M059J (cell line): ENCODE data around the gene DLGAP1. TPM values are rescaled to one million over a fixed set of nuclear protein-coding genes. Genes with fewer than 3 reads are reported as not detected.
A peak's percentile ranks its signal among the peaks of the same experiment; 100 is the strongest.

Source experiments
- DNase-seq: peaks from one replicate; pipeline ENCODE4 v3.0.0-alpha.2; 2012; ENCODE audit warnings: low read depth
- total RNA-seq: library from RNA; depleted of rRNA; stranded (reverse); fragments of >200 nt; shearing (Covaris generic); gene quantifications from 2 replicates; pipeline ENCODE4 v1.2.3, GENCODE V29; 2014

DLGAP1 gene
- total RNA-seq, 1 experiment from 2014 or later = not detected

DNA sequence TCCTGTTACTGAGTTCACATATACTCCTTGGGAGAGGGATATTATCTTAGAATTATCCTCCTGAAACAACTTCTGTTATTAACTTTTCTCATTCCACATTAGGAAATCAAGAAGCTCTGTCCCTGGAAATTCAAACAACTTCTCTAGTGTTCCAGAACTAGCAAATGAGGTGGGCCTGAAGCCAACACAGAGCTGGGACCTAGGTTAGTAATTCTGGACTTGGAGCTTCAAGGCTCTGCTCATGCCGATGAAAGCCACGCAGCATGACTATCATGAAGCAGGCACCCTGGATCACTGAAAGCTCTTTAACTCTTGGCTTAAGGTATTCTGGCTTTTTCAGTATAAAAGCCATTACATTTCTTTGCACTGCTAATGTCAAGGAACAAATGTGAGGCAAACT is 762.4 kb downstream of the DLGAP1 start:
- no peak for DNase-seq

DNA sequence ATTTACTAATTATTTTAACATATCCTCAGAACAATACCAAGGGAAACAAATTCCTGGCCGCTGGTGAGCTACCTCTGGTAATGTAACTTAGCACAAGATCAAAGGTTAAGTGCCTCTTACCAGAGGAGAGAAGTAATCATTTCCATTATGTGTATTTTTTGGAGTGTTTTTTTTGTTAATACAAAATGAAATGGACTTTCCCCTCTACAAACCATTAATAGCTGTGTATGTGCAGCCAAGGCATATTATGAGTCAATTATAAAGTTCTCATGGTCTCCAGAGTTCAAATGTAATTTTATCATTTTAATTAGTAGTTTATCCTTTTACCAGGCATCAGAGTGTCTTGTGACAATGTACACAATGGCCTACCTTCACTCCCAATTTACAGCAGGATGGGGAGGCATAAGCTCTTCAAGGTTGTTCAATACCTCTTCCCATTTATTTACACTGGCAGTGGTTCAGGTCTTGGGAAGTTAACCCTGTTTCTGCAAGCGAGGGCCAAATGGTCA is 762.9 kb downstream of the DLGAP1 start:
- DNase-seq = no peak

DNA sequence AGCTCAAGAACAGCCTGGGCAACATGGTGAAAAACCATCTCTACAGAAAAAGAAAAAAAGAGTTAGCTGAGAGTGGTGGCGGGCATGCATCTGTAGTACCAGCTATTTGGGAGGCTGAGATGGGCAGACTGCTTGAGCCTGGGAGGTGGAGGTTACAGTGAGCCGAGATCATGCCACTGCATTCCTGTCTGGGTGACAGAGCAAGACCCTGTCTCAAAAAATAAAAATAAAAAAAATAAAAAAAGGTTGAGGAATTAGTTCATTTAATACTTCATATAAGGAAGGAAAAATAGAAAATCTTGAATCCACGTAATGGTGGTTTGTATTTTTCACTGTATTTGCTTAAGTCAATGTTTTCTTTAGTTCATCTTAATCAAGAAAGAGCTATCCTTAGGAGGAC is 763.4 kb downstream of the DLGAP1 start:
- DNase-seq = no peak

DNA sequence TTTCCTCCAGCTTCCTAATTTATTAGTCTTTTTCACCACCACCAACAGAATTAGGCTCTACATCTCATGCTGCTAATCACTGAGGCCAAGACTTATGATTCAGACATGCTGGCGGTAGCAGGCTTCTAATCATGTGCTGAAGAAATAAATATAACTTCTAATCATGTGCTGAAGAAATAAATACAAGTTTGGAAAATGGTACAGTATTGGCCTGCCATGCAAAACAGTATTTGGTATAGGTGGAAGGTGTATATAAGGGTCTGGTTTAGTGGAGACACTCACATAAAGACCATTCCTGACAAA is 764.4 kb downstream of the DLGAP1 start:
- no peak for DNase-seq

DNA sequence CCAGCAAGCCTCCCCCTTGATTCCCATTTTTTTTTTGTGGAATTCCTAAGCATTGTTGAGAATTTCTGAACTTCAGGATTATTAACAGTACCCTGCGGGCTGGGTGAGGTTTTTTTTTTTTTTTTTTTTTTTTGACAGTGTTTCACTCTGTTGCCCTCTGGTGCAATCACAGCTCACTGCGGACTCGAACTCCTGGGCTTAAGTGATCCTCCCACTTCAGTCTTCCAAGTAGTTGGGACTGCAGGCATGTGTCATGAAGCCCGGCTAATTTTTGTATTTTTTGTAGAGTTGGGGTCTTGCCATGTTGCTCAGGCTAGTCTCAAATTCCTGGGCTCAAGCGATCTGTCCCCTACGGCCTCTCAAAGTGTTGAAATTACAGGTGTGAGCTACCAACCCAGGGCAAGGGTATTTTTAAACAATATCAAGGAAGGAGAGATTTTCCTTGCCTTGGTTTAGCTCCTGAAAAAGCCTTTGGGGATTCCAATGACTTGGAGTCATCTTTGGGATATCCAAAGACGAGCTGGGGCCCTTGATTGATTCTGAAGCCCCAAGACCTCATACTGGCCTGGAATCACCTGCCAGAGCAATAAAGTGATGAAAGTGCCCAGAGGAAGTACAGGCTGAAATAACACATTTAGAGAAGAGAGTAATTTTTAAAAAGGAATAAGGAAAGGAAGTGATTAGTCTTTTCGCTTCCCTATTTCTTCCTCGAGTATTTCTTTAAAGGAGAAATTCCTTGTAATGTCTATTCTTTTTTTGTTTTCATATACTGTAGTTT is 764.9 kb downstream of the DLGAP1 start:
- DNase-seq = no peak

DNA sequence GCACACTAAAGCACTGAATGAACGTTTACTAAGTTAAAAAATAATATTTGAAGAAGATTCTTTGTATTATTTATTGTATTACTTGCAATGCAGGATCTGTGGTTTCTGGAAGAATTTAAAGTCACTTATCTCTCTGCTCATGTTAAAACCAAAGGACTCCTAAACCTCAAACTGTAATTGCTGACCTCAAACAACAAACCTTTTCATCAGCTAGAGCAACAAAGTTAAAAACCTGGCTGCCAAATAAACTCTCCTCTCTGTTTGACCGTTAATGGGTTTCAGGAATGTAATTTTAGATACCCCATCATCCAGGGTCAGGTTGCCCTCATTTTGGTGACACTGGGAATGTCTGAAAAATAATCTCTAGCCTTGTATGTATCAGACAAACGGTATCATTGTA is 766.0 kb downstream of the DLGAP1 start:
- DNase-seq = peak; percentile 70

DNA sequence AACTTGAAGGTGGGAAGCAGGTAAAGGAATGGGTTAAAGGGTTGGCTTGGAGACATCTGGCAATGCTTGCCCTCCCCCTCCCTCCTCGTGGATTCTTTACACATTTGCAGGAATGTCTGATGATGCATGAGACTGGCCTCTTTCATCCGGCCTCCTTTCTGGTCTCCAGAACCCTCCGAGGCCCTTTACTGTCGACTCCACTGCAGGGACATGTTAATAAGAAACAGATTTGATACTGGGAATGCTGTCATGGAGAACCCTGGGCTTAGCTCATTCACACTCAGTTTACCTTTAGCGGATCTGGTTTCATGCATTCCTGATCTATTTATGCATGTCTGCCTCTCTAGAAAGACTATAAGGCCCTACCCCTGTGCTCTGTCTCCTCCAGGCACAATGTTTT is 766.4 kb downstream of the DLGAP1 start:
- DNase-seq = peak; percentile 89

DNA sequence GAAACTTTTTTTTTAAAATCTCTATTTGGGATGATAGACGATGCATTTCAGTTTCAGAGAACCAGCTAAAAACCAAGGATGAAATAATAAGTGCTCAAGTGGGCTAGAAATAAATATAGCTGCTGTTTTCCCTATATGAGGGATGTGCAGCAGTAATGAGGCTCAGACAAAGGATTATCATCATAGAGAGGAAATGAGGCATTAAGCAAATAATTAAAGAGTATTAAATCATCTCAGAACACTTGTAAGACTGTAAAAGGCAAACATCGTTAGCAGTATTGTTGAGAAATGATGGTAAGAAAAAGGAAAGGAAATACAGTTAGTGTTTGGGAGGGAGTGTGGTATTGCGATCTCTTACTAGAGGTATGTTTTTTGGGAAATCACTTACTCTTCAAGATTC is 771.6 kb downstream of the DLGAP1 start:
- DNase-seq = no peak

DNA sequence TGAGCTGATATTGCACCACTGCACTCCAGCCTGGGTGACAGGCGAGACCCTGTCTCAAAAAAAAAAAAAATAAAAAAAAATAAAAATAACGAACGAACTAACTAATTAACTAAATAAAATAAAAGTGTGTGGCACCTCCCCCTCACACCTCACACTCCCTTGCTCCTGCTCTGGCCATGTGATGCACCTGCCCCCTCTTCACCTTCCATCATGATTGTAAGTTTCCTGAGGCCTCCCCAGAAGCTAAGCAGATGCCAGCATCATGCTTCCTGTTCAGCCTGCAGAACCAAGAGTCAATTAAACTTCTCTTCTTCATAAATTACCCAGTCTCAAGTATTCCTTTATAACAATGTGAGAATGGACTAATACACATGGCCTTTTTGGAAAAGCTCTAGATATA is 773.0 kb downstream of the DLGAP1 start:
- DNase-seq = no peak

DNA sequence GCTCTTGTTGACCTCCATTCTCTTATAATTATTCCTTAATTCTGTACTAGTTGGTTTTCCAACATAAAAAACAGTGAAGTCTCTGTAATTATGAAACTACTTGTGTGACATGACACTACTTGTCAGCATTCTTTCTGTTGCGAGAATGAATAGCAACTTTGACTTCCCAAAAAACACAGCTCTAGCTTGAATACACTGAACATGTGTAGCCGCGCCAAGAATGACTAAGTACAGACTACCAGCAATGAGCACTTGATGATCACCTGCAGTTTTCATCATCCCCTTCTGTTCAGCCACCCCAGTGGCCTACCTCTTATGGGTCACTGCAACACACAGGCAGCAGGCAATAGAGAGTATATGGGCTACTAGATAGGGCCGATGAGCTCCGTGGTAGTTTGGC is 775.9 kb downstream of the DLGAP1 start:
- DNase-seq = no peak

DNA sequence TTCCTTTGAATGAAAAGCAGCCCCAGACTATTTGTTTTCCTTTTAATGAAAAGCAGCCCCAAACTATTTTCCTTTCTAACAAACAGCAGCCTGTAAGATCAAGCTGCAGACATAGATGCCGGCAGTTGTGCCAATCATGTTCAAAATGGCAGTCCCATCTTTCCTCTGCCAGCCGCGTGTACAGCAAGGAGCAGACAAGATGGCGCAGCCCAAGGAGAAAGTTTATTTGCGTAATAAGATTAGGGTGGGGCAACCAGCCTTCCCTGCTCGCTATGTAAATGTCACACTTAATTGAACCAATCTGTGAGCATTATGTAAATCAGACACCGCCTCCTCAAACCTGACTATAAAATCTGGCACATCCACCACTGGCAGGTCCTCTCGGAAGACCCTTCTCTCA is 779.1 kb downstream of the DLGAP1 start:
- DNase-seq = no peak

DNA sequence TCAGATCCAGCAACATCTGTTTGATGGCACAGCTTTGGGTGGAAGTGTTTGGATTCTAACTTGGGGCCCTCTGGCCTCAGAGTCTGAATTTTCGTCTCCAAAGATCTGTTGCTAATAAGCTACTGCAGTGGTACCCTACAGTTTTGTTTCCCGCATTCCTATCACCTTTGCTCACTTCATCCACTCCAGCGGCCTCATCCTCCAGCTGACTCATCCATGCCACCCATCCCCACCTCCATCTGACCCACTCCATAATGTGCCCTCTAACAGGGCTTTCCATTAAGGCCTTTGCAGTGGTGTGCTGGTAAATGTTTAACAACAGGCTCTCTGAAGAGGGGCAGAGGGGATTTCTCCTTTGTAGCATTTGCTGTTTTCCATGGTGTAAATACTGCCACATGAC is 779.7 kb downstream of the DLGAP1 start:
- peak; percentile 68 for DNase-seq

DNA sequence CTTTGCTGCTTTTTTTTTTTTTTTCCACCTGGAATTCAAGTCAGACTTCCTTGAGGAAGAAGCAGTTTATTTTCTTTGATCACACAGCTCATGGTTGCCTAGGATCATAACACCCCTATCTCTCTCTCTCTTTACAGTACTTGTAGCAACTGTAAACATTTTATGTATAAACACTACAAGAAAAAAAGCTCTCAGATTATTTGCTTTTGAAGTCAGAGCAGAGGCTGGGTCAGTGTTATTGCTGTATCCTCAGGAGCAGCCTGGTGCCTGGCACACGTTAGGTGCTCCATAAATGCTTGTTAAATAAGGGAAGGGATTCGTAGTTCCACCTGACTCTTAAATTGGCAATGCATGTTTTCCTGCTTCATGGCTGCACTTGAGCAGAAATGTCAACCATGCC is 783.9 kb downstream of the DLGAP1 start:
- DNase-seq = no peak

DNA sequence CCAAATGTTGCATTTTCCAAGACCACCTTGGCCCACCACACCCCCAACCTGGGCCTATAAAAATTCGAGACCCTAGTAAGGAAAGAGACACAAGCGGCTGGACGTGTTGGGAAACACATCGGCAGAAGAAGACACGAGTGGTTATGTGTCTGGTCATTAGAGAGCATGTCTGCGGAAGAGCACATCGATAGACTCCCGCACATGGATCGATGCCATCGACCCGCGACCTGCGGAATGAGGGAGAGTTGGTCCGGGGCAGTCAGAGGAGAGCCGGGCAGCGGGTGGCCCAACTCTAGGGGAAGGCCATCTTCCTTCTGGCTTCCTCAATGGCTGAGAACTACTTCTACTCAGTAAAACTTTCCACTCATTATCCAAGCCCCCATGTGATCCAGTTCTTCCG is 785.7 kb downstream of the DLGAP1 start:
- DNase-seq = no peak

DNA sequence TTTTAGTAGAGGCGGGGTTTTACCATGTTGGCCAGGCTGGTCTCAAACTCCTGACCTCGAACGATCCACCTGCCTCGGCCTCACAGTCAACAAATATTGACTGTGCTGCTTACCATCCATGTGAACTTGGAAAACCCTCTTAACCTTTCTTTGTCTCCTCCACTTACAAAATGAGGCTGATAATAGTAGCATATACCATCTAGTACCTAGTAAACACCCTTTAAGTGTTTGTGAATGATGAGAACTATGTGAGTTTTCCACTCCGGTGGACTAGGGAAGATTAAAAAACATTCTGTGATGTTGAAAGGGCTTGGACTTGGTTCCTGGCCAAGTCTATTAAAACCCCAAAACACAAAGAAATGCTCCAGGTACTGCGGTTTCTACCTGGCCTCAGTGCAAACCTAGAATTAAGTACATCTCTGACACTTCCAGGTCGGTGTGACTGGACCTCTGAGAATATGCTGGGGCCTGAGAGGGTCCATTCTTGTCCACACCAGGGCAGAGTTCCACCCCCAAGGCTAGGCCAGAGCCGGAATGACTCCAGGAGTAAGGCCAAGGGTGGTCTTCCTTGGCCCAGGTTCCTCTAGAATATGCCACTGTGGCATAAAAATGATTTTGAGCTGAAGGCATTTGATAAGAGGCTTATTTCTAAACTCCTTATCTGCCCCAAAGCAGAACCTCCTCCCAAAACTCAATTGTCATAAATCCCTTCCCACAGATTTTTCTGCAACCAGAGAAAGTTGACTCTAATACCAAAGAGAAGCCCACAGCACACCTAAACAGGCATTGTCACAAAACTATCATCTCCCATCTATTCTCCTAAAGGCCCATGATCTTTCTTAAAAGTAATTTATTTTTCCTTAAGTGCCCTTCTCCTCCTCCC is 787.6 kb downstream of the DLGAP1 start:
- DNase-seq = no peak

DNA sequence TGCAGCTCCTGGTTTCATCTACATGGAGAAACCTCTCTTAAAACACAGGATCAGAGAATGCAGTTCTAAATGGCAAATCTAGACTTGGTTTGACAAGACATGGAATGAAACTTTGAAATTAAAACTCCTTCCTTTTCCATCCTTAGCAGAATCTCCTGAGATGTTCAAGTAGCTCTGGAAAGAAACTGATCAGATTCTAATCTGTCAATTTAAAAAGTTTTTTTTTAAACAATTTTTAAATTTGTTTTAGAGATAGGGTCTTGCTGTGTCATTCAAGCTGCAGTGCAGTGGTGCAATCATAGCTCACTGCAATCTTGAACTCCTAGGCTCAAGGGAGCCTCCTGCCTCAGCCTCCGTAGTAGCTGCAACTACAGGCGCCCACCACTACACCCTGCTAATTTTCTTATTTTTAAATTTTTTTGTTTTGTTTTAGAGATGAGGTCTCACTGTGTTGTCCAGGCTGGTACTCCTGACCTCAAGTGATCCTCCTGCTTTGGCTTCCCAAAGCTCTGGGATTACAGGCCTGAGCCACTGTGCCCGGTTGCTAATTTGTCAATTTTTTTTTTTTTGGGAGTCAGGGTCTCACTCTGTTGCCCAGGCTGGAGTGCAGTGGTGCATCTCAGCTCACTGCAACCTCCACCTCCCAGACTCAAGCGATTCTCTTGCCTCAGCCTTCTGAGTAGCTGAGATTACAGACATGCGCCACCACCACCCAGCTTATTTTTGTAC is 788.4 kb downstream of the DLGAP1 start:
- no peak for DNase-seq

DNA sequence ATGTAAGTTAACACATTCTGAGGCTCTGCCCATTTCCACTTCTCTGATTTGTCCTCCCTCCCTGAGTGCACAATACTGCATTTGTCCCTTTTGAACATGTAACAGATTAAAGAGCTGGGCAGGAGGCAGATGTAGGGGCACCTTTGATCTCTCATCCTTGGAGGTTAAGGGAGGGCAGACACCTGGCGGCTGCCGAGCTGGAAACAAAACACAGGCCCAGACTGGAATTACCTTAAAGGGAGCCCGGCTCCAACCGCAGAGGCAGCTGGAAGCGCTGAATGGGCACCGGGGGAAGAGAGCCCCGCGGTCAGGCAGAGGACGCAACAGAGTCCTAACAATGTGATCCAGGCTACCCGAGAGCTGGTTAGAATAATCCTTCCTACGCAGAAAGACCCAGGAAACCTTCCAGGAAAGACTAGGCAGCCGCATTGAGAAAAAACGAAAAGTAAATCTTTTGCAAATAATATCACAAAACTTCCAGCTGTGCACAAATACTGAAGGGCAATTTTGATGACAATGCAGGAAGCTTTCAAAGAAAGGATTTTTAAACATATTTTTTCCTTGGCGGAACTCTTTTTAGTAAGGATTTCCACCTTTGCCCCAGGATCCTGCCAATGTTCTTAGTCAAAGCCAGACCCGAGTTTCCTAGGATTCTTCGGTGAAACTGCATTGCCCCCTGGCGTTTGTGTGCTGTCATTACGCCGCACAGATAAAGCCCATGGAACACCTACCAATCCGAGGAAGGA is 789.2 kb downstream of the DLGAP1 start:
- peak; percentile 86 for DNase-seq

DNA sequence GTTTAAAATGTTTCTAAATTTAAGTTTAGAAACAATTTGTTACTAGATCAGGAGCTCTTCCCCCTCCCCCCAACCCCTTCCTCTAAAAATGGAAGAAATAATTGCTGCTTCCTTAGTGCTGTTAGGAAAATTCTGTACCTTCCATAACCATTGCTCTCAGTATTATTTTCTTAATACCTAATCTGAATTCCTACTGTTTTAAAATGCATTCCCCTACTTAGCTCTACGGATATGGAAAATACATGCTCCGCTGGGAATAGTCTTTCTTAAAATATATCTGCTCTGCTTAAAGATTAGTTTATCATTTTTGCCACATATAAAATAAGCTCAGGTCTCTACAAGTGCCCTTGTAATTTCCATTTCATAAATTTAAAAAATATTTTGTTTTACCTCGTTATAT is 789.9 kb downstream of the DLGAP1 start:
- DNase-seq = no peak

DNA sequence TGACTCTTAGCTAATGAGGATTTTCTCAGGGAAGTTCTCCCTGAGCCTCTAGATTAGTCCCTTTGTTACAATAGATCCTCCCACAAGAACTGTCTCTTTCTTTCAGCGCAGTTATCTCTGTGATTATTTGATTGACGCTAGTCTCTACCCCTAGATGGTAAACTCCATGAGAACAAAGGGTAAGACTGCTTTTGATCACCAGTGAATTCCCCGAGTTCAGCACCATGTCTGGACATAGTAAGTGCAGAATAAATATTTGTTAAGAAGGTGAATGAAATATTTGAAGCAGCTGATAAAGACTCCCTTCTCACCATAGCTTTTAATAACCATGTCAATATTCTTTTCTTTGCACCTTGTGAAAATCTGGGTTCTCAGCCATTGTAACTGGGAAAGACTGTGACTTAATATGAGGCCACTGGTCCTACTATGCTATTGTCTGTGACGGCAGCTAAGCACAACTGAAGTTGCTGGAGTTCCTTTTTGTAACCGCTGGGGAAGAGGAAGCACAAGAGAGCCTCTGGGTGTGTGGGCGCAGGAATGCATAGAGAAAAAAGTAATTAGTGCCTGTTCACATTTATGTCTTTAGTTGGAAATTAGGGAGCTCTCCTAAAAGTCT is 790.4 kb downstream of the DLGAP1 start:
- no peak for DNase-seq

DNA sequence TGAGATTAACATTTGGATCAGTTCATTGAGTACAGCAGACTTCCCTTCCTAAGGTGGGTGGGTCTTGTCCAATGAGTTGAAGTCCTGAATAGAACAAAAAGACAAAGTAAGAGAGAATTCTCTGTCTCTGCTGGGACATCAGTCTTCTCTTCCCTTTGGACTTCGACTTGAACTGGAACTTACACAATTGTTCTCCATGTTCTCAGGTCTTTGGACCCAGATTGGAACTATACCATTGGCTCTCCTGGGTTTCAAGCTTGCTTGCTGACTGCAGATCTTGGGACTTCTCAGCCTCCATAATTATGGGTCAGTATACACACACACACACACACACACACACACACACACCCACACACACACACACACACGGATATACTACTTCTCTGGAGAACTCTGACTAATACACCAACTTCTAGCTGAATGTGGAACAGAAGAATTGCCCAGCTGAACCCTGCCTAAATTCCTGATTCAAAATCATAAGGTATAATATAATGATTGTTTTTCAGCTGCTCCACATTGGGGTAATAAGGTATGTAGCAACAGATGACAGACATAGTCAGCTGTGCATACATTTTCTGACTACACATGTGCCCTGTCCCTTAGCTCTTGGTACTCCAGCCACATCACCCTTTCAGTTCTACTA is 791.1 kb downstream of the DLGAP1 start:
- DNase-seq = no peak

DNA sequence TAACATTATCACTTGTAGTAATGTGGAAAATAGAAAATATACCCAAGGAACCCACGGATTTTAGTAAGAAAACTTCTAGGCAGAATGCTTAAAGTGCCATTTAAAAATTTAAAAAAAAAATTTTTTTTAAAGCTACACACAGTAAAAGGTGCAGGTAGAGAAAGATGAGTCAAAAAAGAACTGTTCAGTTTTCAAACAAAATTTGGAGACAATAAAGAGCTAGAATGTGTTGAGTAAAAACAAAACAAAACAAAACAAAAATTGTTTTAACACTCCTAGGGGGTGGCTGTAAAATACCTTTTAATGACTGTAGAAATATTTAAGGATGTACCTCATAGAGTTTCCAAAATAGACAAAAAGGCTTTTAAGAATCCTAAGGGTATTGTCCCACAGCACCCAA is 793.1 kb downstream of the DLGAP1 start:
- no peak for DNase-seq
